ENCODE measurements around the gene PPP4R2. TPM values are rescaled to one million over a fixed set of nuclear protein-coding genes. Genes with fewer than 3 reads are reported as not detected.

Gene PPP4R2
- total RNA-seq, 1 experiment from 2014 or later: 22.0 TPM

DNA sequence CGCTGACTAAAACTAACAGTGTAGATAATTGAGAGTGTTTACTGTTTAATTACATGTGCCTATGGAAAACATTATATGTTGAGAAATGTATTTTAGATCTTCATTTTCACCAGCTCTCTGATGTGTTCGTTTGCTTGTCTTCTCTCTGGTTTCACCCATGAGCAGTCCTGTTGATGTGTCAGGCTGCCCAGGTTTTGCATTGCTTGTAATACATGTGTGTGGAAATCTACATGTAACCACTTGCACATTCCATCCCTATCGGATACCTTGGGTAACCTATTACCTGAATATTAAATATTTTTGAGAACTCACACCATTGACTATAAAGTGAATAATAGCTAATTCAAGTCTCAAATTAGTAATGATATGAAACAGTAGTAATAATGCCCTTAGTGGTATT, 13.1 kb downstream of the PPP4R2 start:
- in situ Hi-C loops (cut with HindIII; ENCODE audit: low pct_unique_long_range_greater_than_20kb, low sequenced_read_pairs): no loop called here
- DNase-seq (ENCODE audit: low read depth): no peak

DNA sequence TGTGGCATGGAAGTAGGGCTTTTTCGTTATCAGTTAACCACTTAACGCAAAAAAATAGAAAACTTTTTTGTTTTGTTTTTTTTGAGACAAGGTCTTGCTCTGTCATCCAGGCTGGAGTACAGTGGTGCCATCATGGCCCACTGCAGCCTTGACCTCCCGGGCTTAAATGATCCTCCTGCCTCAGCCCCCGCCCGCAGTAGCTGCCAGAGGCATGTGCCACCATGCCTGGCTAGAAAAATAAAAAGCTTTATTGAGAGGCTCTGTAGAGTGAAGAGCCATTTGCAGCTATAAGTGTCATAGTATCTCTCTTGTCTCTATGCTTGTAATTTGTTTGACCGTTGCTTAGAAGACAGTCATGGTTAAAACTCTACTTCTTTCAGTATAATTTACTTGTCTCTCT, 13.5 kb downstream of the PPP4R2 start:
- DNase-seq (ENCODE audit: low read depth): no peak
- in situ Hi-C loops (cut with HindIII; ENCODE audit: low pct_unique_long_range_greater_than_20kb, low sequenced_read_pairs): no loop called here

DNA sequence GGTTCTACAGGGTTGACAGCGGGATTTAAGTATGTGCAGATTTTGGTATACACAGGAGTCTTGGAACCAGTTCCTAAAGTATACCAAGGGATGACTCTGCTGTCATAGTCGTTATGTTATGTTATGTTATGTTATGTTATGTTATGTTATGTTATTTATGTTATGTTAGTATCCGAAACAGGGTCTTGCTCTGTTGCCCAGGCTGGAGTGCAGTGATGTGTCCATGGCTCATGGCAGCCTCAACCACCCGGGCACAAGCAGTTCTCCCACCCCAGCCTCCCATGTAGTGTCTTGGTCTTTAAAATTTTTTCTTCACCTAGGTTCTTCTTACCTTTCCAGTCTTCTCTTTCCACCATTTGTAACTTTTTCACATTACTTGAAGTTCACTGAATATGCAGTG, 21.7 kb downstream of the PPP4R2 start:
- DNase-seq (ENCODE audit: low read depth): no peak
- in situ Hi-C loops (cut with HindIII; ENCODE audit: low pct_unique_long_range_greater_than_20kb, low sequenced_read_pairs): no loop called here

DNA sequence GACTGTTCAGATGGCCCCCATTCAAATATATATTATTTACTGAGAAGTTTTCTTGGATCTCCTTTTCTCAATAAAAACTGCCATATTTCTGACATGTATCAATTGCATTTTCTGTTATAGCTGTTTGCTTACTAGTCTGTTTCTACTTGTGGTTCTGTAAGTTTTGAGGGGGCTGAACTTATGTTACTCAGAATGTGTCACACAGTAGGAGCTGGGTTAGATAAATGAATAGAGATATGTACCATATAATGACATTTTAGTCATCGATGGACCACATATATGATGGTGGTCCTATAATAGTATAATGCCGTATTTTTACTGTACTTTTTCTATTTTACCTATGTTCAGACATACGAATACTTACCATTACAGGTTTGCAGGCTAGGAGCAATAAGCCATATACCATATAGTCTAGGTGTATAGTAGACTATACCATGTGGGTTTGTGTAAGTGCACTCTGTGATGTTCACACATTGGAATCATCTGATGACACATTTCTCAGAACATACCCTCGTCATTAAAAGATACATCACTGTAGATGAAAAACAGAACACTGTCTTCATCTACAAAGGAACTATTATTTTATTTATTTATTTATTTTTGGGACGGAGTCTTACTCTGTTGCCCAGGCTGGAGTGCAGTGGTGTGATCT, 22.3 kb downstream of the PPP4R2 start:
- in situ Hi-C loops (cut with HindIII; ENCODE audit: low pct_unique_long_range_greater_than_20kb, low sequenced_read_pairs): no loop called here
- no peak for DNase-seq (ENCODE audit: low read depth)

DNA sequence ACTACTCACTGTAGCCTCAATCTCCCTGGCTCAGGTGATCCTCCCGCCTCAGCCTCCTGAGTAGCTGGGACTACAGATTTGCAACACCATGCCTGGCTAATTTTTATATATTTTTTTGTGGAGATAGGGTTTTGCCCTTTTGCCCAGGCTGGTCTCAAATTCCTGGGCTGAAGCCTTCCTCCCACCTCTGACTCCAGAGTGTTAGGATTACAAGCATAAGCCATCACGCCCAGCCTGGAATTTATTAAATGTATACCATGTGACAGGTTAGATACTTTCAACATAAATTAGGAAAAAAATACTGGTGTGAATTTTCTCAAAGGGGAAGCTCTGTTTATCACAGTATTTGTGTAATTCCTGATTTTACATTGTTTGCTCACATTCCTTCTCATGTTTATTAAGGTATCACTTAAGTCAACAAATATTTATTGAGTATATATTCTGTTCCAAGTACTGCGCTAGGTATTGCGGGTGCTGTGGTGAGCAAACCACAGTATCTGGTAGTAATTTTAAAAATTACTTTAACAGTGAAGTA, 24.8 kb downstream of the PPP4R2 start:
- in situ Hi-C loops (cut with HindIII; ENCODE audit: low pct_unique_long_range_greater_than_20kb, low sequenced_read_pairs): no loop called here
- no peak for DNase-seq (ENCODE audit: low read depth)

DNA sequence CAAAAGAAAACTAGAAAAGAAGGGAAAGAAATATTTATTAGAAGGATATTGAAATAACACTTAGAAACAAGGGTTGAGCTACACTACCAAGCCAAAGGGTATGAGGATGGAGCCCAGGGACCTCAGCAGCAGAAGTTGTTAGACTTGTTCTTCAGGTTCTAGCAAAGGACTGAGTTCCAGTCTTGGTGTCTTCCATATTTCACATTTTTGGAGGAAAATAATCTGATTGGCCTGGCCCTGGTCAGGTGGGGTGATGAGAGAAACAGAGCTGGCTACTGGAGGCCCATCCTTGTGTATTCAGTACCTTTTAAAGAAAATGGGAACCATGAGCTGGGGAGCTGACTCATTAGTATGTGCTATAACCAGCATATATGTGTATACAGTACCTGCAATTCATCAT, 28.2 kb downstream of the PPP4R2 start:
- in situ Hi-C loops (cut with HindIII; ENCODE audit: low pct_unique_long_range_greater_than_20kb, low sequenced_read_pairs): no loop called here
- DNase-seq (ENCODE audit: low read depth): no peak

DNA sequence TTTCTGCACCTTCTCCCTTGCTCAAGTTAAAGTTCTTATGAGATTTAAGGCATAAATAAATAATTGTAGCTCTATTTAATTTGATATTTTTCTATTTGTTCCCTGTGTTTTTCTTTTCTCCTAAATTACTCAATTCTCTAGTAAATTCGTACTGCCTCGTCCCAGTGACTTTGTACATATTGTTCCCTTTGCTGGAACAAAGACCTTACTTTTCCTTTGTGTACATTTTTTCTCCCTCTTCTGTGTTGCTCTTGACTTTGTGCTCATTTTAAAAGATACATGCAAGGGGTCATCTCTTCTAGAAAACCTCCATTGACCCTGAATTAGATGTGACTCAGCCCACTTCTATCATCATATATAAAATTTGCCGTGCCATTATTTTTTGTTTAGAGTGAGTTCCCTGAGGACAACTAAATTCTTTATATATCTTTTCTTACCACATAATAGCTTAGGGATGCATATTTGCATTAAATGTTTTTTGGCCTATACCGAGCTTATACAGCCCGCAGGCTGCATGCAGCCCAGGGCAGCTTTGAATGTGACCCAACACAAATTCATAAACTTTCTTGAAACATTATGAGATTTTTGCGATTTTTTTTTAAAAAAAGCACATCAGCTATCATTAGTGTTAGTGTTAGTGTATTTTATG, 29.6 kb downstream of the PPP4R2 start:
- DNase-seq (ENCODE audit: low read depth): no peak
- in situ Hi-C loops (cut with HindIII; ENCODE audit: low pct_unique_long_range_greater_than_20kb, low sequenced_read_pairs): no loop called here

DNA sequence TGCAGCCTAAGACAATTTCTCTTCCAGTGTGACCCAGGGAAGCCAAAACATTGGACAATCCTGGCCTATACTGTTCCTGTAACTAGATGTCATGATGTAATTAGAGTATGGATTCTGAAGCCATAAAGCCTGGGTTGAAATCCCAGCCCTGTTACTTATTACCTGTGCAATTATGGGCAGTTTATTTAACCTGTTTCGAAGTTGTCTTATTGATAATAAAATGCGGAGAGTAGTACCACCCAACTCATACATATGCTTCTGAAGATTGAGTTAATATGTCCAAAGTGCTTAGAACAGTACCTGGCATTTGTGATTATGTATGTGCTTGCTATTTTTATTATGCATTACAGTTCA, 30.1 kb downstream of the PPP4R2 start:
- DNase-seq (ENCODE audit: low read depth): no peak
- in situ Hi-C loops (cut with HindIII; ENCODE audit: low pct_unique_long_range_greater_than_20kb, low sequenced_read_pairs): no loop called here

DNA sequence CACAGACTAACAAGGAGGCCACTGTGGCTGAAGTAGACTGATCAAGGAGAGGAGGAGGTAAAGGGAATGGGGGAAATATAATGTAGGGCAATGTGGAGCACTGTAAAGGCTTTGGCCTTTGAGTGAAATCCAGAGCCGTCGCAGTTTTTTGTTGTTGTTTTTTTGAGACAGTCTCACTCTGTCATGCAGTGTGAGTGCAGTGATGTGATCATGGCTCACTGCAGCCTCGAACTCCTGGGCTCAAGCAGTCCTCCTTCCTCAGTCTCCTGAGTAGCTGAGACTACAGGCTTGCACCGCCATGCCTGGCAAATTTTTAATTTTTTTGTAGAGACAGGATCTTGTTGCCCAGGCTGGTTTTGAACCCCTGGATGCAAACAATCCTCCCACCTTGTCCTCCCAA, 32.2 kb downstream of the PPP4R2 start:
- in situ Hi-C loops (cut with HindIII; ENCODE audit: low pct_unique_long_range_greater_than_20kb, low sequenced_read_pairs): no loop called here
- DNase-seq (ENCODE audit: low read depth): no peak

DNA sequence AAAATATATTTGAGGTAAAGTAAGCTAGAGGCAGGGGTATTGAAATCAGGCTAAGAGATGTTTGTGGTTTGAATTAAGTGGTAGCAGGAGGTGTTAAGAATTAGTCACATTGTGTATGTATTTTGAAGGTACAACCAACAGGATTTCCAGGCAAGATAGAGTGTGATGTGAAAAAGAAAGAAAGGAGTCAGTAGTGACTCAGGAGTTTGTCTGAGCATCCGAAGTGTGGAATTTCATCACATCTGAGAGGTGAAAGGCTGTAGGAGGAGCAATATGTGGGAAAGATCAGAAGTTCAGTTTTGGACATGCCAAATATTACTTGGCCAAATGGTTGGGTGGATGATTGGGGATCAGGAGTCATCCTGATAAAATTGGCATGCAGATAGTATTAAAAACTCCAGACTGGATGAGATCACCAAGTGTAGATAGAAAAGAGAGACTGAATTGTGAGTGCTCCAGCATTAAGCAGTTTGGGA, 32.7 kb downstream of the PPP4R2 start:
- DNase-seq (ENCODE audit: low read depth): peak; percentile 64
- in situ Hi-C loops (cut with HindIII; ENCODE audit: low pct_unique_long_range_greater_than_20kb, low sequenced_read_pairs): no loop called here

DNA sequence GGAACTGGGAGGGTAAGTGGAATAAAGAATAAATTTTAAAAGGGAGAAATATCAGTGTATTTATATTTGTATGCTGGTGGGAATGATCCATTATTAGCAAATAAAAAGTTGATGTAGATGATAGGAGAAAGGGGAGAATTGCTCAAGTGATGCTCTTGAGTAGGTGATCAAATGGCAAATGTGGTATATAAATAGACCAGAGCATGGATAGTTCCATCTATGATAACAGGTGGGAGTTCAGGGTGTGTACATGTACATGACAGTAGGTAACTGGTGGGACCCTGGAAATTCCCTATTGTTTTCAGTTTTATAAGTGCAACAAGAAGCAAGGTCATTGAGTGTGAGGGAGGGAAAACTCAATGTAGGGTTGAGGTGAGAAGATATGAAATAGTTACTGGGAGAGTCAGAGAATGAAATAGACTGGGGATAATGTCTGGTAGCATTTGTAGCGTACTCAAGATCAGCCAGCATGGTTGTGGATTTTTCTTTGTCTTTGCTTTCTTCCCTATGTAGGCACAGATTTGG, 33.5 kb downstream of the PPP4R2 start:
- DNase-seq (ENCODE audit: low read depth): no peak
- in situ Hi-C loops (cut with HindIII; ENCODE audit: low pct_unique_long_range_greater_than_20kb, low sequenced_read_pairs): no loop called here

DNA sequence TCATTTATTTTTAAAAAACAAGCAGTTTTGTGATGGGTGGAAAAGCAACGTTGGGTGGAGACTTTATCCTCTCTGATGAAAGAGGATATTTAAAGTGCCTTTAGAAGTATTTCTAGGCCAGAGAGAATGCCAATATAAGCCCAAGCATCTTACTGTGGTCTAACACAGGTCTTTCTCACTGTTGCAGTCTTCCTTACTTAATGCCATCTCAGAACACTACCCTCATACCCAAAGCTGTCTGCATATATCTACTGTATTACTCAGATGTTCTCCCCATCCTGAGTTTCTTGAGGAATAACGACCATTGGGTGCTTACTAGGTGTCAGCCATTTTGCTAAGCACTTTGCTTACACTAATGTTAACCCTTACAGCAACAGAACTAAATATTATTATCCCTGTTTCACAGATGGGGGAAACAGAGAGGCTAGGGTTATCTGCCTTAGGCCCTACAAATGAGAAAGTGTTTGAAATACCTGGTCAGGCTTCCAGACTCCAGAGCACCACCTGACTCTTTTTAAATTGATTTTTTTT, 35.0 kb downstream of the PPP4R2 start:
- in situ Hi-C loops (cut with HindIII; ENCODE audit: low pct_unique_long_range_greater_than_20kb, low sequenced_read_pairs): no loop called here
- no peak for DNase-seq (ENCODE audit: low read depth)

DNA sequence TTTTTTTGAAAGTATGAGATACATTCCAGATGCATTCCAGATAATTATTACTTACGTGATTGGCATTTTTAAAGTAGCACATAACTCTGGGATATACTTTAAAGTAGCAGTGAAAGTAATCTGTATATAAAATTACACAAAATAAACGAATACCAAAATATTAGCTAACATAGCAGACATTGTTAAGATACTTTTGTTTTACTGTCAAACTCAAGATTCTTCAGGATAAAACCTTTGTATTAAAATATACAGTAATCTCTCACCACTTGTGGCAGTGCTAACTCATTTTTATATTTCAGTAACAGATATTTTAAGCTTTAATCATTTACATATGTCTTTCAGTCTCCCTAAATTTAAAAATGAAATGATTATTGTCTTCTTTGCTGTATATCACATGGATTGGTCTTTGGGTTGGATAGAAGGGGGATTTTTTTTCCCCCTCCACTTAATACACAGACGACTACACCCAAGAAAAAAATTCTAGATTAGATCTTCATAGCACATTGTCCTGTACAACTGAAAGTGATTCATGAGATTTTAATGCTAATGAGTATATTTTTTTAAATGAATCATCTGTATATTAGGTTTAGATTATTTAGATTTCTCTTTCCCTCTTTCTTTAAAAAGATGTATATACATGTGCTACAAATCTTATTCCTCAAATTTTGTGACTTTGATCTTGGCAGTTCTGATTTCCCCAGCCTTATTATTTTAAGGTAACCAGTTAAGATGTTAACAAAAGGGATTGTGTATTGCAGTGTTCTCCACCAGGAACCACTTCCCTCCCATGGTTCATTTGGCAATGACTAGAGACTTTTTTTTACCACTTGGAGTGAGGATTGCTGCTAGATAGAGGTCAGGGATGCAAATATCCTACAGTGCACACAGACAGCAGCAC, 40.3 kb downstream of the PPP4R2 start:
- DNase-seq (ENCODE audit: low read depth): peak; percentile 21
- in situ Hi-C loops (cut with HindIII; ENCODE audit: low pct_unique_long_range_greater_than_20kb, low sequenced_read_pairs): no loop called here

DNA sequence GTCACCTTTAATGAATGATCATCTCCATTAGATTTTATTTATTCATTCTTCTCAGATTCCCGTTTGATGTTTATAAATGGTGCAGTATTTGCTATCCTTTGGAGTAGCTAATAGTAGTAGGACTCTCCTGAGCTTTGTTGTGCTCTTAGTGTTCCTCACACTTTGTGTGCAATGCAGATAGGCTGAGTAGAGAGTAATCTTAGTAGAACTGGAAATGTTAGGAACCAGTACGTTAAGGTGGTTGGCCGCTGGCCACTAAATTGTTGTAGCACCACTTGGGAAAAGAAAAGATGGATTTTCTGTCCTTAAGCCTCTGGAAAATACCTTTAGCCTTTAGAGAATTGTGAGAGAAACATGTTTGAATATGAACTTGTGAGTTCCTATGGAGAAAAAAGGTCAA, 44.9 kb downstream of the PPP4R2 start:
- in situ Hi-C loops (cut with HindIII; ENCODE audit: low pct_unique_long_range_greater_than_20kb, low sequenced_read_pairs): no loop called here
- DNase-seq (ENCODE audit: low read depth): no peak

DNA sequence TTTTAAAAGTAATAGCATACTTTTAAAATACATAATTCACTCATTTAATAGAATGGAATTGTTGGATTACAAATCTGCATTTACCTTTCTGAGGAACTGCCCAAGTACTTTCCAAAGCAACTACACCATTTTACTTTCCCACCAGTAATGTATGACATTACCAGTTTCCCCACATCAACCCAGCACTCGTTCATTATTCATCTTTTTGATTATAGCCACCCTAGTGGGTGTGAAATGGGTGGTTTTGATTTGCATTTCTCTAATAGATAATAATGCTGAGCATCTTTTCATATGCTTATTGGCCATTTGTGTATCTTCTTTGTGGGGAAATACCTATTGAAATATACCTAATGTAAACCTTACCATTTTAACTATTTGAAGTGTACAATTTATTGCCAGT, 46.8 kb downstream of the PPP4R2 start:
- DNase-seq (ENCODE audit: low read depth): no peak
- in situ Hi-C loops (cut with HindIII; ENCODE audit: low pct_unique_long_range_greater_than_20kb, low sequenced_read_pairs): no loop called here

DNA sequence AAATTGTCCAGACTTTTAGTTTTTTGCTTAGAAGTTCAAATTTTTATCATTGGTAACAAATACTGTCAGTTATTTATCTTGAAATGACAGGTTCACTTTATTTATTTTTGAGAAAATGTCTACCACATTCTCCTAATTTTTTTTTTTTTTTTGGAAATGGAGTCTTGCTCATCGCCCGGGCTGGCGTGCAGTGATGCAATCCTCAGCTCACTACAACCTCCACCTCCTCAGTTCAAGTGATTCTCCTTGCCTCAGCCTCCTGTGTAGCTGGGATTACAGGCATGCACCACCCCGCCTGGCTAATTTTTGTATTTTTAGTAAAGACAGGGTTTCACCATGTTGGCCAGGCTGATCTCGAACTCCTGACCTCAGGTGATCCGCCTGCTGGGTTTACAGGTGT, 48.8 kb downstream of the PPP4R2 start:
- in situ Hi-C loops (cut with HindIII; ENCODE audit: low pct_unique_long_range_greater_than_20kb, low sequenced_read_pairs): no loop called here
- no peak for DNase-seq (ENCODE audit: low read depth)

DNA sequence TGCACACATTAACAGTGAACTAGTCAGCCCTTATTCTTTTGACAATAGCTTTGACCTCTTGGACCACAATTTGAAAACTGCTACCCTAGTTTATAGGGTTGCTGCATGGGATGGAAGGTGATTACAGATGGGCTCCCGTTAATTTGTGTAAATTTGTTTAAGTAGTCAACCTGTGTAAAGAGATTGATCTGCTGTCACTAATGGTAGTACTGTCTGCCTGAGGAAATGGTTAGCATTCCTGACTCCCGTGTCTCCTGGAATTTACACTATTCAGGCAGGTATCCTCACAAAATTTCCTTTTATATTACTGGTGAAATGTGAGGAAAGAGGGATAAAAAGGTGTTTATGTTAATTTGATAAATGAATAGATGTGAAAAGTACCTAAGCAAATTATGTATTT, 49.6 kb downstream of the PPP4R2 start:
- in situ Hi-C loops (cut with HindIII; ENCODE audit: low pct_unique_long_range_greater_than_20kb, low sequenced_read_pairs): no loop called here
- no peak for DNase-seq (ENCODE audit: low read depth)

DNA sequence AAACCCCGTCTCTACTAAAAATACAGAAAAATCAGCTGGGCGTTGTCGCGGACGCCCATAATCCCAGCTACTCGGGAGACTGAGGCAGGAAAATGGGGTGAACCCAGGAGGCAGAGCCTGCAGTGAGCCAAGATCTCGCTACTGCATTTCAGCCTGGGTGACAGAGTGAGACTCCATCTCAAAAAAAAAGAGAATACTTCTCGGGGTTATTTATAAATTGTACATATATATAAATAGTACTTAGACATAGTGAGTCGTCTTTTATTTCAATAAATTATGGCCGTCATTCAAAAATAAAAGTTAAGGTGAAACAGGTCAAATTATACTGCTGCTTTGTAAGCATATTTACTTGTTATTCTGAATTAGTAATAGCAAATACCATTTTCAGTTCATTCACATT, 52.7 kb downstream of the PPP4R2 start:
- in situ Hi-C loops (cut with HindIII; ENCODE audit: low pct_unique_long_range_greater_than_20kb, low sequenced_read_pairs): no loop called here
- no peak for DNase-seq (ENCODE audit: low read depth)

DNA sequence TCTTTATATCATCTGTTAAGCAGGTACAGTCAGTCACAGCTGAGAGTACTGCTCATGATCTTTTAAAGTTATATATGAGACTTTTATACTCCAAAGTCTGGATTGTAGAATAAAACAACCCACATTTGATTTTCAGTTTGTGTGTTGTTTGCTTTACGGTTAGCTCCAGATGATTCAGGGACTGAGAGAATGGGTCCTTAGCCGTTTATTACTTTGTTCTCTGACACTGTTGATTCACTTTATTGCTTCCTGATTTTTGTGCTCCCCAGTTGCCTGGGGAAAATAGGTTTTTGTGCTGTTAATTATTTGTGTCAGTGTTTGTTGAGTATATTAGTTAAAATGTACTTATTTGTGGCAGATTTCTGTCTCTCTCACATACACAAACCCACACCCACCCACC, 56.2 kb downstream of the PPP4R2 start:
- in situ Hi-C loops (cut with HindIII; ENCODE audit: low pct_unique_long_range_greater_than_20kb, low sequenced_read_pairs): no loop called here
- no peak for DNase-seq (ENCODE audit: low read depth)
